GM10266 (cell line): ENCODE results near the gene MTARC2.
A peak's percentile ranks its signal among the peaks of the same experiment; 100 is the strongest.

ENCODE experiments used
- DNase-seq: peaks from one replicate; pipeline ENCODE4 v3.0.0; 2012; ENCODE audit errors: extremely low spot score
- CTCF ChIP-seq: IDR thresholded peaks from 2 replicates; pipeline ENCODE4 v1.5.1; 2012; ENCODE audit warnings: mild to moderate bottlenecking, low read depth; ENCODE audit not compliant: control insufficient read depth, insufficient read depth; ENCODE audit errors: missing control alignments

Gene MTARC2

GRCh38 chr1:220748089-220748934 is at the start of gene MTARC2:
TSS of gene MTARC2 (plus strand) at chr1:220748322. CDS start at chr1:220748532, 210 bp downstream.
- peak; percentile 66 for DNase-seq
- TF ChIP-seq CTCF = no peak

- no peak for TF ChIP-seq CTCF
- DNase-seq = no peak
Measured at GRCh38 chr1:220698607-220699016, 49.5 kb upstream of the MTARC2 start.

- no peak for TF ChIP-seq CTCF
- DNase-seq = no peak
Measured at GRCh38 chr1:220699044-220699443, 49.1 kb upstream of the MTARC2 start.

GRCh38 chr1:220700556-220701179 is 47.5 kb upstream of the MTARC2 start:
- TF ChIP-seq CTCF = no peak
- no peak for DNase-seq

GRCh38 chr1:220701974-220702373 is 46.1 kb upstream of the MTARC2 start:
- no peak for DNase-seq
- TF ChIP-seq CTCF = no peak

- no peak for DNase-seq
- no peak for TF ChIP-seq CTCF
Measured at GRCh38 chr1:220702733-220703270, 45.3 kb upstream of the MTARC2 start.

- no peak for DNase-seq
- no peak for TF ChIP-seq CTCF
Measured at GRCh38 chr1:220703305-220703704, 44.8 kb upstream of the MTARC2 start.
